ENCODE measurements around the gene PRELP.

The PRELP gene

GRCh38 chr1:203480525-203481084 lies 5.0 kb downstream of the PRELP start:
- TF ChIP-seq CTCF (IDR thresholded peaks at IDR 0.05; ENCODE audit: low read depth, low read length) (no peak), MYC (IDR thresholded peaks at IDR 0.05; ENCODE audit: low read depth, low read length) (no peak), MAX (IDR thresholded peaks at IDR 0.05; ENCODE audit: low read depth, low read length) (no peak), POLR2A (IDR thresholded peaks at IDR 0.05; ENCODE audit: extremely low read depth, insufficient read length) (no peak)
- H3K4me3 ChIP-seq (ENCODE audit: low read depth, low read length) = no peak overlapping the region
- no peak for DNase-seq (ENCODE audit: low read depth)

DNA sequence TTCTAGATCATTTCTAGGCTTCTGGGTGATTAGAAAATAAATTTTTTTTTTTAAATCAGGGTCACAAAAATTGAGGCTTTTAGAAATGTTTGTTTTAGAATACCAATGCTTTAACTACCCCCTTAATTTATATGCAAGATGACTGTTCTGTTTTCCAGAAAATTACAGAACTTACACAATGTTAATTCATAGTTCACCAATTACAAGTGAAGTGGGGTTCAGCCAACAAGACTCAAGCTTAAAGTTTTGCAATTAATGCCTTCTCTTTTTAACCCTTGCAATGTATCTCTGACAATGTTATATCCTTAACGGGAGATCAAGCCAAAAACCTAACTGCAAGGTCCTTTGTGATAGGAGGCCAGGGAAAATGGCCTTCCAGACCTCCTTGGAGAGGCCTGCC lies 5.6 kb downstream of the PRELP start:
- no peak overlapping the region for H3K4me3 ChIP-seq (ENCODE audit: low read depth, low read length)
- TF ChIP-seq MAX (IDR thresholded peaks at IDR 0.05; ENCODE audit: low read depth, low read length) (no peak), MYC (IDR thresholded peaks at IDR 0.05; ENCODE audit: low read depth, low read length) (no peak), CTCF (IDR thresholded peaks at IDR 0.05; ENCODE audit: low read depth, low read length) (no peak), POLR2A (IDR thresholded peaks at IDR 0.05; ENCODE audit: extremely low read depth, insufficient read length) (no peak)
- DNase-seq (ENCODE audit: low read depth) = no peak

DNA sequence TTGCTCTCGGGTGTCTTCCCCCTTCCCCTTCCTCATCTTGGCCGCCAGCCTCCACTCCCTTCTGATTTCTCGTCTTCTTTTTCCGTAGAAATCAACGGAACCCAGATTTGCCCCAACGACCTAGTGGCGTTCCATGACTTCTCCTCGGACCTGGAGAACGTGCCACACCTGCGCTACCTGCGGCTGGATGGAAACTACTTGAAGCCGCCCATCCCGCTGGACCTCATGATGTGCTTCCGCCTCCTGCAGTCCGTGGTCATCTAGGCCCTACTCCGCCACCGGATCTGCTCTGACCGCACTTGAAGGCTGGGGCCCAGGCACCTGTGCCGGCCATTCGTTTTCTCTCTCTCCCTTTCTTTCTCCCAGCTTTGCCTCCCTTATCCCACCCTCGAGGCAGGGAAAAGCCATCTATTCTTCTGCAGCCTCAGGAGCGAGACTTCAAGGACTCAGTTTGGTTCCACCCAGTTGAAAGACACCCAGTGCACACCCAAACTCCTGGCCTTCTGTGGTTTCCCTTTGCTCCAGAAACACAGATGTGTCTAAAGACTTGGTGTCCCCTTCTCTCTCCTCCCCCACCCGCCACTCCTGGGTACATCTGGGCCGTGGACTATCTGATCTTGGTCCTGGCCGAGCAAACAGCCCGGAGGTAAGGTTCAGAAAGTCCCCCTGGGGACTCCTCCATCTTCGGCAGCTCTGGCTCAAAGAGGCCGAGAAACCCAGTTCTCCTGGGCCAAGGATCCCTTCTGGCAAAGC lies 11.2 kb downstream of the PRELP start:
- no peak for TF ChIP-seq MYC (IDR thresholded peaks at IDR 0.05; ENCODE audit: low read depth, low read length)
- DNase-seq (ENCODE audit: low read depth) = no peak
- no peak overlapping the region for H3K4me3 ChIP-seq (ENCODE audit: low read depth, low read length)

- no peak for DNase-seq (ENCODE audit: low read depth)
- H3K4me3 ChIP-seq (ENCODE audit: low read depth, low read length) = no peak overlapping the region
- TF ChIP-seq MYC (IDR thresholded peaks at IDR 0.05; ENCODE audit: low read depth, low read length) (no peak), POLR2A (IDR thresholded peaks at IDR 0.05; ENCODE audit: extremely low read depth, insufficient read length) (no peak), CTCF (IDR thresholded peaks at IDR 0.05; ENCODE audit: low read depth, low read length) (no peak), MAX (IDR thresholded peaks at IDR 0.05; ENCODE audit: low read depth, low read length) (no peak)
These were observed 12.9 kb downstream of the PRELP start for GRCh38 chr1:203488539-203488938.

DNA sequence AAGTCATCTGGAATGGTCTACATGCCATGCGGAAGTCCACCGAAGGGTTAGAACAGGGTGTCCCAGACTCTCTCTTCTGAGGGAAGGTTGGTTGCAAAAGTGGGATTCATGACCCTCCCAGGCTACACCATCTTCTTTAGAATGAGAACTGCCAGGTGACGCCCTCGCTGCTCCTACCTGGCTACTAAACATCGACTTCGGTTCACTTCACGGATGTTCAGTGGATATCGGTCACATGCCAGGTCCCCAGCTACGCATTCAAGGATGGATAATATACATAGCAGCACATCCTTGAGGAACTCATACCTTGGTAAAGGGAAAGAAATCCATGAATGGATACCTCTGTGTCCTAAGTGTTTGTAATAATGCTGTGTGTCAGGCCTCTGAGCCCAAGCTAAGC lies 15.0 kb downstream of the PRELP start:
- no peak for DNase-seq (ENCODE audit: low read depth)
- no peak overlapping the region for H3K4me3 ChIP-seq (ENCODE audit: low read depth, low read length)
- no peak for TF ChIP-seq MYC (IDR thresholded peaks at IDR 0.05; ENCODE audit: low read depth, low read length)
- no peak for TF ChIP-seq POLR2A (IDR thresholded peaks at IDR 0.05; ENCODE audit: extremely low read depth, insufficient read length)
- no peak for TF ChIP-seq CTCF (IDR thresholded peaks at IDR 0.05; ENCODE audit: low read depth, low read length)
- no peak for TF ChIP-seq MAX (IDR thresholded peaks at IDR 0.05; ENCODE audit: low read depth, low read length)

DNA sequence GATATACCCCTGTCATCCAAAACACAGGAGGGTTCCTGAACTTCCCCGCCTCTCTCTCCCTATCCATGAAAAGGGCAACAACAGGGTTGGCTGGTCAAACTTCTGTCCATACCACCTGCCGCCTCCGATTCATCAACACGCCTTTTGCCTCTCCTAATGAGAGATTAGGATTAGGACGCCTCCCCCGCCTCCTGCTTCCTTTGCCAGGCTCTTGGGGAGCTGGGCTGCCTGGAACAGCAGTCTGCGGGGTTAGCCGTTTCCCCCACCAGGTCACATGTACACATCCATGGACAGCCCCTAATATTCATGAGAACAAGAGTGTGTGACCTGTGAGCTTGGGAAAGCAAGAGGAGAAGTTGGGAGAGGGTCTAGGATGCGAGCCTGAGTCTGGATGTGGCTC lies 16.1 kb downstream of the PRELP start:
- DNase-seq (ENCODE audit: low read depth) = no peak
- no peak overlapping the region for H3K4me3 ChIP-seq (ENCODE audit: low read depth, low read length)
- TF ChIP-seq MYC (IDR thresholded peaks at IDR 0.05; ENCODE audit: low read depth, low read length) = no peak

All from NB4 (cell line).